SK-N-SH (cell line): ENCODE measurements around the gene MREG. TPM values are rescaled to one million over a fixed set of nuclear protein-coding genes. Genes with fewer than 3 reads are reported as not detected.

Experiments used
- CTCF ChIA-PET: fragments of 300-600, 350-600 bp; formaldehyde crosslinking; extraction: SDS; loops from one replicate; lab custom pipeline; 2021; lab: Yijun Ruan, JAX
- POLR2A ChIA-PET: fragments of 350-600 bp; sonication (Branson Sonifier 250); formaldehyde crosslinking; extraction: SDS; loops from one replicate; lab custom pipeline; 2020; ENCODE audit warnings: antibody characterized with exemption, inconsistent platforms; lab: Yijun Ruan, JAX
- DNase-seq: peaks from one replicate; pipeline ENCODE4 v3.0.0; 2012
- H2AFZ ChIP-seq: fragments of 200-600 bp; sonication (generic); 2 replicates; pipeline ENCODE4 v1.8.1; 2016; ENCODE audit warnings: antibody characterized with exemption, mild to moderate bottlenecking, low read depth
- H3F3A ChIP-seq: fragments of 200-600 bp; sonication (generic); replicated peaks from 2 replicates; pipeline ENCODE3; 2016; ENCODE audit warnings: antibody characterized with exemption, mild to moderate bottlenecking; ENCODE audit not compliant: insufficient read depth
- H3K27ac ChIP-seq, 2 experiments: fragments of 200-500 bp in 1 of 2; fragments of 200-600 bp in 1 of 2; sonication (Bioruptor generic) in 1 of 2; sonication (generic), shearing (Covaris generic) in 1 of 2; 2 replicates each; pipeline versions ENCODE4 v1.5.1 to v1.6.1; 2014 to 2016; ENCODE audit warnings: low read depth in 2 of 2, inconsistent platforms in 1 of 2, low read length in 1 of 2, mild to moderate bottlenecking in 1 of 2, mixed read lengths in 1 of 2
- H3K27me3 ChIP-seq: fragments of 200-600 bp; sonication (generic), shearing (Covaris generic); 2 replicates; pipeline ENCODE4 v1.6.1; 2016; ENCODE audit warnings: mixed run types; ENCODE audit not compliant: insufficient read depth
- H3K36me3 ChIP-seq, 2 experiments: fragments of 200-500 bp in 1 of 2; fragments of 200-600 bp in 1 of 2; sonication (Bioruptor generic) in 1 of 2; sonication (generic) in 1 of 2; replicated peaks in 1 of 2; 2 replicates each; pipeline versions ENCODE3 to v1.5.1; 2014 to 2016; ENCODE audit warnings: low read length in 1 of 2, mild to moderate bottlenecking in 1 of 2; ENCODE audit not compliant: insufficient read depth in 2 of 2, control insufficient read depth in 1 of 2
- H3K4me1 ChIP-seq, 2 experiments: fragments of 200-500 bp in 1 of 2; fragments of 200-600 bp in 1 of 2; sonication (Bioruptor generic) in 1 of 2; sonication (generic), shearing (Covaris generic) in 1 of 2; 2 replicates each; pipeline versions ENCODE4 v1.5.1 to v1.6.1; 2014 to 2016; ENCODE audit warnings: low read depth in 1 of 2, low read length in 1 of 2, mixed run types in 1 of 2; ENCODE audit not compliant: insufficient read depth in 2 of 2, control insufficient read depth in 1 of 2
- H3K4me2 ChIP-seq: fragments of 200-600 bp; sonication (generic), shearing (Covaris generic); 2 replicates; pipeline ENCODE4 v1.6.1; 2017; ENCODE audit warnings: mixed run types
- H3K4me3 ChIP-seq, 2 experiments: fragments of 200-500 bp in 1 of 2; fragments of 200-600 bp in 1 of 2; sonication (Bioruptor generic) in 1 of 2; sonication (generic), shearing (Covaris generic) in 1 of 2; 2 replicates each; pipeline versions ENCODE4 v1.5.1 to v1.8.1; 2014 to 2016; ENCODE audit warnings: low read depth in 2 of 2, inconsistent platforms in 1 of 2, low read length in 1 of 2, mild to moderate bottlenecking in 1 of 2, mixed read lengths in 1 of 2, moderate library complexity in 1 of 2
- H3K79me2 ChIP-seq: fragments of 200-600 bp; sonication (generic); 2 replicates; pipeline ENCODE4 v1.8.1; 2017; ENCODE audit warnings: mild to moderate bottlenecking; ENCODE audit not compliant: insufficient read depth
- H3K9ac ChIP-seq: fragments of 200-600 bp; sonication (generic); 2 replicates; pipeline ENCODE4 v1.6.1; 2017; ENCODE audit warnings: mixed run types
- H3K9me2 ChIP-seq: fragments of 200-600 bp; sonication (generic); 2 replicates; pipeline ENCODE4 v1.6.1; 2017; ENCODE audit warnings: mixed run types
- H3K9me3 ChIP-seq: fragments of 200-600 bp; sonication (generic); 2 replicates; pipeline ENCODE4 v1.6.1; 2017; ENCODE audit warnings: mixed run types, mild to moderate bottlenecking, moderate library complexity
- H4K20me1 ChIP-seq: fragments of 200-600 bp; sonication (generic); 2 replicates; pipeline ENCODE4 v1.6.1; 2017; ENCODE audit warnings: mild to moderate bottlenecking, mixed run types; ENCODE audit not compliant: insufficient read depth
- FOSL2 ChIP-seq: IDR thresholded peaks from 2 replicates; pipeline ENCODE4 v1.4.0; 2012; ENCODE audit warnings: low read depth, mild to moderate bottlenecking, moderate library complexity, borderline replicate concordance
- JUND ChIP-seq: IDR thresholded peaks from 2 replicates; pipeline ENCODE4 v1.4.0; 2012
- NRF1 ChIP-seq: IDR thresholded peaks from 2 replicates; pipeline ENCODE4 v1.6.1; 2012; ENCODE audit warnings: low read depth, mild to moderate bottlenecking, low read length
- POLR2AphosphoS5 ChIP-seq: IDR thresholded peaks from 2 replicates; pipeline ENCODE4 v1.6.1; 2012; ENCODE audit warnings: low read depth, low read length
- SIN3A ChIP-seq: IDR thresholded peaks from 2 replicates; pipeline ENCODE4 v1.6.1; 2012; ENCODE audit warnings: low read depth, mild to moderate bottlenecking, low read length, moderate library complexity, borderline replicate concordance
- SMC3 ChIP-seq: IDR thresholded peaks from 2 replicates; pipeline ENCODE4 v1.6.1; 2012; ENCODE audit warnings: low read depth, low read length, improper control_type of control experiment
- YY1 ChIP-seq: IDR thresholded peaks from 2 replicates; pipeline ENCODE4 v1.4.0; 2012; ENCODE audit warnings: low read depth, mild to moderate bottlenecking
- WGBS: methylation state at CpG from one replicate; pipeline ENCODE4 v1.1.6; 2017; ENCODE audit warnings: low lambda C conversion rate; 5-methylcytosine and 5-hydroxymethylcytosine counted together
- polyA plus RNA-seq, 3 experiments: library from polyadenylated mRNA; depleted of rRNA; stranded (reverse); fragments of >200 nt; gene quantifications; 2 replicates each; pipeline ENCODE4 v1.2.3, GENCODE V29; 2012
- TF ChIP-seq, protein P1 (sequence below): IDR thresholded peaks from 2 replicates; pipeline ENCODE4; 2012
- TF ChIP-seq, protein P2 (sequence below): IDR thresholded peaks from 2 replicates; pipeline ENCODE4 v1.4.0; 2012; ENCODE audit warnings: low read depth, borderline replicate concordance

Gene MREG
- polyA plus RNA-seq, 1 of the 3 experiments (the other 2 are of a cell fraction) = 2.5 TPM

DNA sequence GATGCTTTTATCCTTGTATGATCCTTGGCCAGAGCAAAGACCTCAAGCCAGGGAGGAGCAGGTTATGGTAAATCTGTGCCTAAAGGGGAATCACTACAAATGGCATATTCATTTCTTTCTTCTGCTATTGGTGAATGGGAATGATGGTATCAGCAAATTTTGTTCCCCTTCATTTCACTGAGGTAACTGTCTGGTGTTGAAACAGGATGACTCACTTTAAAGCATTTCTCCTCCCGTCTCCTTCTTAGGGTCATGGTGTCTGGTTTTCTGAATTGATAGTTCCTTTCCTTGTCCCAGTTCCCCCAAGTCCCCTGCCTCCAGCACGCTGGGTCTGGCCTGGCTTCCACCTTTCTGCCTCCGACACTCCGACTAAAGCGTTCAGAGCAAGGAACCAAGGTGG is 109.2 kb downstream of the MREG start:
- Histone ChIP-seq H3K9ac (no peak overlapping the region), H3K36me3 (no peaks in the 10 kb centered on the region), H3K4me2 (no peak overlapping the region), H3K27ac (no peak overlapping the region), H3K4me3 (no peak overlapping the region), H4K20me1 (no peaks in the 10 kb centered on the region), H3K27me3 (no peaks in the 10 kb centered on the region)
- POLR2A ChIA-PET = no interaction called here
- WGBS = 71% methylated on average over 5 of the region's 5 CpGs
- TF ChIP-seq, protein P1, sequence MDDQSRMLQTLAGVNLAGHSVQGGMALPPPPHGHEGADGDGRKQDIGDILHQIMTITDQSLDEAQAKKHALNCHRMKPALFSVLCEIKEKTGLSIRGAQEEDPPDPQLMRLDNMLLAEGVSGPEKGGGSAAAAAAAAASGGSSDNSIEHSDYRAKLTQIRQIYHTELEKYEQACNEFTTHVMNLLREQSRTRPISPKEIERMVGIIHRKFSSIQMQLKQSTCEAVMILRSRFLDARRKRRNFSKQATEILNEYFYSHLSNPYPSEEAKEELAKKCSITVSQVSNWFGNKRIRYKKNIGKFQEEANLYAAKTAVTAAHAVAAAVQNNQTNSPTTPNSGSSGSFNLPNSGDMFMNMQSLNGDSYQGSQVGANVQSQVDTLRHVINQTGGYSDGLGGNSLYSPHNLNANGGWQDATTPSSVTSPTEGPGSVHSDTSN = no peak
- TF ChIP-seq FOSL2 = peak; percentile 22; the same call in 1 of the 2 replicates
- TF ChIP-seq, all 33 proteins: peak for 1
- H3K9me3 ChIP-seq = no peaks in the 10 kb centered on the region
- H3F3A ChIP-seq = no peaks in the 10 kb centered on the region
- CTCF ChIA-PET = no interaction called here
- no peaks in the 10 kb centered on the region for H3K79me2 ChIP-seq
- H2AFZ ChIP-seq = no peak overlapping the region; the same call in 1 of the 2 replicates
- no peaks in the 10 kb centered on the region for H3K9me2 ChIP-seq
- no peak for DNase-seq
- H3K4me1 ChIP-seq = no peaks in the 10 kb centered on the region; a peak in 1 of 4 replicates

DNA sequence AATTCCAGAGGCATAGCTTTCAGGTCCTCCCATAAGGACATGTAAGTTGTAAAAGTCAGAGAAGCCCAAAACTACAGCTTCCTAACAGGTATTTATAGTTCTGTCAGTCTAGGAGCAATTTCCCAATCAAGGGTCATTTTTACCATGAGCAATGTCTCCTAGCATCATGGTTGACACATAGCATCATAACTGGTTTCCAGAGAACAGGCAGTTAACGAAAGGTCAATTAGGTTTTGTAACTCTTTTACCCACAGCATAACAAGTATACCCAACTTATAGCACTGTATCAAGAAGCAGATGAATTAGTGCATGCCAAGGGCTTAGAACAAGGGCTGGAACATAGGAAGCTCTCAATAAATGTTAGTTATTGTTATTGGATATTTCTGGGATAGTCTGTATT is 110.1 kb downstream of the MREG start:
- CTCF ChIA-PET = interaction anchor here (1.1 kb wide), 1 partner anchor 449 kb away, joined by 4 read pairs; no protein-coding TSS in a partner anchor
- no peaks in the 10 kb centered on the region for H4K20me1 ChIP-seq
- no peaks in the 10 kb centered on the region for H3F3A ChIP-seq
- WGBS = 56% methylated on average over 1 of the region's 1 CpG
- no peaks in the 10 kb centered on the region for H3K27me3 ChIP-seq
- POLR2A ChIA-PET = no interaction called here
- H3K9me3 ChIP-seq = no peaks in the 10 kb centered on the region
- no peak overlapping the region for H2AFZ ChIP-seq
- H3K9ac ChIP-seq = no peak overlapping the region
- TF ChIP-seq JUND = no peak
- no peak for DNase-seq
- H3K36me3 ChIP-seq = no peaks in the 10 kb centered on the region
- H3K79me2 ChIP-seq = no peaks in the 10 kb centered on the region
- no peaks in the 10 kb centered on the region; a peak in 1 of 4 replicates for H3K4me1 ChIP-seq
- no peak overlapping the region for H3K4me3 ChIP-seq
- no peaks in the 10 kb centered on the region for H3K9me2 ChIP-seq
- no peak overlapping the region for H3K4me2 ChIP-seq
- H3K27ac ChIP-seq = no peak overlapping the region

DNA sequence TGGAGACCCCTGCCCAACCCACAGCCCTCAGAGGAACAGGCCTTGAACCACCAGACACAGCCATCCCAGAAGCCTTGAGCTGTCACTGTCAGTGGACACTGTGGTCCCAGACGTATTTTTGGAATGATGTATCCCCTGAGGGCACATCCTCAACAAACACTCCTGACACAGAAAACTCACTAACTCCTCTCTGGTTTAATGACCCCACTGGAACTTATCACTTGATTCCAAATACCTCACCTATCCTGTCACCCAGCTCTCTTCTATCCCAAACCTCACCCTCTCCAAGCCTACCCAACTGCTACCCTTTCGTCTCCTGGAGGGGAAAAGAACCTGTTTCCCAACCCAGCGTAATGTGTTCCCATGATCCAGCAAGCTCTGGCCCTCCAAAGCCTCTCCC is 111.6 kb downstream of the MREG start:
- no peak overlapping the region for H3K27ac ChIP-seq
- no peaks in the 10 kb centered on the region; a peak in 1 of 4 replicates for H3K4me1 ChIP-seq
- H3K4me2 ChIP-seq = no peak overlapping the region
- H3K9me2 ChIP-seq = no peaks in the 10 kb centered on the region
- TF ChIP-seq POLR2AphosphoS5 (no peak), NRF1 (no peak), SMC3 (no peak), YY1 (no peak), SIN3A (no peak)
- TF ChIP-seq, protein P2, sequence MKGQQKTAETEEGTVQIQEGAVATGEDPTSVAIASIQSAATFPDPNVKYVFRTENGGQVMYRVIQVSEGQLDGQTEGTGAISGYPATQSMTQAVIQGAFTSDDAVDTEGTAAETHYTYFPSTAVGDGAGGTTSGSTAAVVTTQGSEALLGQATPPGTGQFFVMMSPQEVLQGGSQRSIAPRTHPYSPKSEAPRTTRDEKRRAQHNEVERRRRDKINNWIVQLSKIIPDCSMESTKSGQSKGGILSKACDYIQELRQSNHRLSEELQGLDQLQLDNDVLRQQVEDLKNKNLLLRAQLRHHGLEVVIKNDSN = no peak
- TF ChIP-seq, protein P1 = no peak
- 82% methylated on average over 3 of the region's 3 CpGs for WGBS
- H3K36me3 ChIP-seq = no peaks in the 10 kb centered on the region
- H3K9ac ChIP-seq = no peak overlapping the region
- no peaks in the 10 kb centered on the region for H4K20me1 ChIP-seq
- H3K4me3 ChIP-seq = no peak overlapping the region
- no peak overlapping the region for H2AFZ ChIP-seq
- no peaks in the 10 kb centered on the region for H3K9me3 ChIP-seq
- no peaks in the 10 kb centered on the region for H3K27me3 ChIP-seq
- no peak for DNase-seq
- no peaks in the 10 kb centered on the region for H3K79me2 ChIP-seq
- H3F3A ChIP-seq = no peaks in the 10 kb centered on the region
- ChIA-PET POLR2A (no interaction called here), CTCF (interaction anchor here (0.8 to 1.6 kb wide), 3 partner anchors 11 to 29 kb away, joined by 3 to 8 read pairs (median 3); no protein-coding TSS in a partner anchor)
